ENCODE measurements around the gene PRR5. TPM values are rescaled to one million over a fixed set of nuclear protein-coding genes. Genes with fewer than 3 reads are reported as not detected.
"Not testable (repeated sequence)": the region's sequence is repeated elsewhere in the genome, so short reads cannot be mapped to it uniquely, and the experiment has no call there.

The PRR5 gene
- total RNA-seq, 1 donor from 2014 or later, result 9.6 TPM

GRCh38 chr22:44678556-44679305, 23.3 kb upstream of the PRR5 start:
- ATAC-seq, result no peak
- no peak for DNase-seq
- TF ChIP-seq, protein P1, sequence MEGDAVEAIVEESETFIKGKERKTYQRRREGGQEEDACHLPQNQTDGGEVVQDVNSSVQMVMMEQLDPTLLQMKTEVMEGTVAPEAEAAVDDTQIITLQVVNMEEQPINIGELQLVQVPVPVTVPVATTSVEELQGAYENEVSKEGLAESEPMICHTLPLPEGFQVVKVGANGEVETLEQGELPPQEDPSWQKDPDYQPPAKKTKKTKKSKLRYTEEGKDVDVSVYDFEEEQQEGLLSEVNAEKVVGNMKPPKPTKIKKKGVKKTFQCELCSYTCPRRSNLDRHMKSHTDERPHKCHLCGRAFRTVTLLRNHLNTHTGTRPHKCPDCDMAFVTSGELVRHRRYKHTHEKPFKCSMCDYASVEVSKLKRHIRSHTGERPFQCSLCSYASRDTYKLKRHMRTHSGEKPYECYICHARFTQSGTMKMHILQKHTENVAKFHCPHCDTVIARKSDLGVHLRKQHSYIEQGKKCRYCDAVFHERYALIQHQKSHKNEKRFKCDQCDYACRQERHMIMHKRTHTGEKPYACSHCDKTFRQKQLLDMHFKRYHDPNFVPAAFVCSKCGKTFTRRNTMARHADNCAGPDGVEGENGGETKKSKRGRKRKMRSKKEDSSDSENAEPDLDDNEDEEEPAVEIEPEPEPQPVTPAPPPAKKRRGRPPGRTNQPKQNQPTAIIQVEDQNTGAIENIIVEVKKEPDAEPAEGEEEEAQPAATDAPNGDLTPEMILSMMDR (IDR thresholded peaks at IDR 0.05), result no peak
- Histone ChIP-seq H3K4me3 (no peak overlapping the region), H3K4me1 (no peaks in the 10 kb centered on the region), H3K27ac (no peak overlapping the region), H3K27me3 (ENCODE audit: low read depth) (peaks cover 25% of the 10 kb centered on the region), H3K9me3 (no peaks in the 10 kb centered on the region), H3K36me3 (no peaks in the 10 kb centered on the region)
- intact Hi-C loops (cut with DNase I), result no loop called here

DNA sequence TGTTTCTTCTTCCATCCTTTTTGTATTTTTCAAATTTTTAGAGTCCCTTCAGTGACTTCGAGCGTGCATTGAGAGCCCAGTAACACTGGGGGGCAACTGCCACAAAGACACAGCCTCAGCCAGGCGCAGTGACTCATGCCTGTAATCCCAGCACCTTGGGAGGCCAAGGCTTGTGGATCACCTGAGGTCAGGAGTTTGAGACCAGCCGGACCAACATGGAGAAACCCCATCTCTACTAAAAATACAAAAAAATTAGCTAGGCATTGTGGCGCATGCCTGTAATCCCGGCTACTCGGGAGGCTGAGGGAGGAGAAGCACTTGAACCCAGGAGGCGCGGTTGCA, 22.7 kb upstream of the PRR5 start:
- H3K27me3 ChIP-seq (ENCODE audit: low read depth), result peaks cover 25% of the 10 kb centered on the region
- DNase-seq; H3K27ac ChIP-seq; intact Hi-C loops (cut with DNase I); H3K4me1 ChIP-seq; H3K36me3 ChIP-seq; ATAC-seq; H3K9me3 ChIP-seq; H3K4me3 ChIP-seq: not testable (repeated sequence)

GRCh38 chr22:44680058-44680457, 21.9 kb upstream of the PRR5 start:
- ATAC-seq (no peak), DNase-seq (no peak)
- TF ChIP-seq, protein P1 (IDR thresholded peaks at IDR 0.05), result no peak
- intact Hi-C loops (cut with DNase I), result no loop called here
- H3K36me3 ChIP-seq, result no peaks in the 10 kb centered on the region
- no peak overlapping the region for H3K27ac ChIP-seq
- H3K27me3 ChIP-seq (ENCODE audit: low read depth), result peaks cover 25% of the 10 kb centered on the region
- H3K9me3 ChIP-seq, result no peaks in the 10 kb centered on the region
- peaks cover 7% of the 10 kb centered on the region for H3K4me1 ChIP-seq
- H3K4me3 ChIP-seq, result no peak overlapping the region

GRCh38 chr22:44680481-44680894, 21.5 kb upstream of the PRR5 start:
- H3K27ac ChIP-seq, result no peak overlapping the region
- TF ChIP-seq, protein P1 (IDR thresholded peaks at IDR 0.05), result no peak
- intact Hi-C loops (cut with DNase I), result no loop called here
- peaks cover 25% of the 10 kb centered on the region for H3K27me3 ChIP-seq (ENCODE audit: low read depth)
- no peak for ATAC-seq
- DNase-seq, result no peak
- no peaks in the 10 kb centered on the region for H3K36me3 ChIP-seq
- no peak overlapping the region for H3K4me3 ChIP-seq
- peaks cover 10% of the 10 kb centered on the region for H3K4me1 ChIP-seq
- no peaks in the 10 kb centered on the region for H3K9me3 ChIP-seq

DNA sequence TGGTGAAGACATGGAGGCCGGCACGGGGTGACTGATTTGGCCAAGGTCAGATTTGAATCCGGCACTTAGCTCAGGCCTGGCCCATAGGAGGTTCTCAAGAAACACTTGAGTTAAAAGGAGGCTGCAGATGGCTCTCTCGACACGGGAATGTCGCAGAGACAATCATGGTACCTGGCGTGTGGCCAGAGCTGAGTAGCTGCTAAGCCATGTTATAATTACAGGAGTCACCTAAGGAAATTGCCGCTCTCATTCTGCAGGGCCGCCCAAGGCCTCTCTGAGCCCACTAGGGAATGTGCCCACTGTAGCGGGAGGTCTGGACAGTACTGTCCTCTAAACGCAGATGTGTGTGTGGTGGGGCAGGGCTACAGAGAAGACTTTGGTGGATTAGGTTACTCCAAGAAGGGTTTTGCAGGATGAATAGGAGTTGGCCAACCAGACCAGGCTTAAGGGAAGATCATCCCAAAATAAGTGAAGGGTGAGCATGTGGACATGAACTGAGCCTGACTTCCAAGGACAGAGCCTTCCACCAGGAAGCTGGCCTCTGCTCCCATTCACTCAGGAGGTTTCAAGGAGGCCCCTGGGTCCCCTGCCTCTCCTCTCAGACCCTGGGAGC, 19.3 kb upstream of the PRR5 start:
- Histone ChIP-seq H3K4me1 (peaks cover 10% of the 10 kb centered on the region), H3K36me3 (no peaks in the 10 kb centered on the region), H3K4me3 (no peak overlapping the region), H3K27me3 (ENCODE audit: low read depth) (peaks cover 11% of the 10 kb centered on the region), H3K27ac (no peak overlapping the region), H3K9me3 (no peaks in the 10 kb centered on the region)
- DNase-seq (no peak), ATAC-seq (no peak)
- TF ChIP-seq, protein P1 (IDR thresholded peaks at IDR 0.05), result no peak
- intact Hi-C loops (cut with DNase I), result no loop called here

- H3K27ac ChIP-seq, result no peak overlapping the region
- no peak overlapping the region for H3K4me3 ChIP-seq
- ATAC-seq (no peak), DNase-seq (no peak)
- intact Hi-C loops (cut with DNase I), result no loop called here
- peaks cover 6% of the 10 kb centered on the region for H3K27me3 ChIP-seq (ENCODE audit: low read depth)
- H3K9me3 ChIP-seq, result no peaks in the 10 kb centered on the region
- H3K36me3 ChIP-seq, result no peaks in the 10 kb centered on the region
- peaks cover 10% of the 10 kb centered on the region for H3K4me1 ChIP-seq
- TF ChIP-seq, protein P1 (IDR thresholded peaks at IDR 0.05), result no peak
Measured at GRCh38 chr22:44683237-44683636, 18.8 kb upstream of the PRR5 start.

Data from lower lobe of right lung (tissue), 2 donors.